Stomach (tissue), 9 donors: ENCODE results near the gene OFD1. TPM values are rescaled to one million over a fixed set of nuclear protein-coding genes. Genes with fewer than 3 reads are reported as not detected.

Experiments used
- DNase-seq, 2 donors: peaks; one replicate each; pipeline versions ENCODE4 v3.0.0 to v3.0.0-alpha.2; 2013 to 2019
- H3K27ac ChIP-seq, 5 donors: fragments of 200-600 bp in 4 of 5; sonication (generic) in 4 of 5; one replicate each; pipeline ENCODE4 v1.5.1; 2013 to 2019; ENCODE audit warnings: mild to moderate bottlenecking in 1 of 5, moderate library complexity in 1 of 5
- H3K27me3 ChIP-seq, 3 donors: fragments of 200-600 bp; sonication (generic); one replicate each; pipeline ENCODE4 v1.5.1; 2017 to 2019; ENCODE audit warnings: mixed run types in 1 of 3
- H3K36me3 ChIP-seq, 4 donors: fragments of 200-600 bp; sonication (generic); 1 replicate in 3 of 4; 2 replicates in 1 of 4; pipeline ENCODE4 v1.5.1; 2016 to 2019
- H3K4me1 ChIP-seq, 4 donors: fragments of 200-600 bp; sonication (generic); one replicate each; pipeline ENCODE4 v1.5.1; 2016 to 2019
- H3K4me3 ChIP-seq, 4 donors: fragments of 200-600 bp; sonication (generic) in 3 of 4; one replicate each; pipeline ENCODE4 v1.5.1; 2016 to 2019; ENCODE audit warnings: mild to moderate bottlenecking in 1 of 4
- H3K9me3 ChIP-seq, 4 donors: fragments of 200-600 bp; sonication (generic); one replicate each; pipeline ENCODE4 v1.5.1; 2016 to 2019
- CTCF ChIP-seq, 7 experiments: fragments of 450-650 bp in 4 of 7; fragments of 200-600 bp in 3 of 7; sonication (generic) in 3 of 7; IDR thresholded peaks; one replicate each; pipeline ENCODE4 v1.5.1; 2016 to 2019; ENCODE audit warnings: antibody characterized with exemption in 7 of 7, control low read depth in 2 of 7, mild to moderate bottlenecking in 1 of 7
- EP300 ChIP-seq: sonication (generic); formaldehyde crosslinking; IDR thresholded peaks from one replicate; pipeline ENCODE4 v1.6.1; 2017; ENCODE audit warnings: antibody characterized with exemption
- POLR2A ChIP-seq, 4 donors: fragments of 450-650 bp; IDR thresholded peaks; one replicate each; pipeline ENCODE4 v1.6.1; 2016; ENCODE audit warnings: antibody characterized with exemption in 4 of 4, control low read depth in 2 of 4, mild to moderate bottlenecking in 1 of 4, moderate library complexity in 1 of 4
- POLR2AphosphoS5 ChIP-seq, 3 donors: sonication (generic); formaldehyde crosslinking; IDR thresholded peaks; one replicate each; pipeline ENCODE4 v1.6.1; 2016; ENCODE audit warnings: antibody characterized with exemption in 3 of 3
- WGBS, 5 donors: extraction: QIAGEN DNeasy Blood & Tissue Kit in 3 of 5; methylation state at CpG; one replicate each; pipeline versions ENCODE4 v1.1.5 to v1.1.7; 2013 to 2018; 5-methylcytosine and 5-hydroxymethylcytosine counted together
- intact Hi-C: fragments of 100-400 bp; cut with DNase I; formaldehyde crosslinking; loops from one replicate; pipeline ENCODE4 v1.15.1; 2023; ENCODE audit warnings: low total_unique reads
- polyA plus RNA-seq, 3 donors: library from polyadenylated mRNA; stranded (reverse); fragments of 200-250 nt; gene quantifications; one replicate each; pipeline ENCODE4 v1.2.3, GENCODE V29; 2013
- total RNA-seq, 5 donors: library from RNA; depleted of rRNA; stranded (reverse); fragments of >200 nt; gene quantifications; one replicate each; pipeline versions ENCODE4 v1.1.0 to v1.2.3, GENCODE V29; 2014 to 2016
- donor health status: healthy with polysubstance abuse.
- donor health status: Bipolar disorder and iron deficiency.
- donor health status: healthy.

The OFD1 gene
- total and polyA plus RNA-seq, 8 donors, result 15.6 to 144 (median 49.5) TPM

GRCh38 chrX:13747836-13748235 is 13.3 kb downstream of the OFD1 start:
- intact Hi-C loops, result no loop called here
- H3K27ac ChIP-seq, result peak overlapping the region in 1 of 5 donors; percentile 11
- peaks cover 0 to 76% (median 50%) of the 10 kb centered on the region in 4 donors for H3K36me3 ChIP-seq
- peaks cover 0 to 24% (median 3%) of the 10 kb centered on the region in 4 donors for H3K4me1 ChIP-seq
- TF ChIP-seq CTCF (IDR thresholded peaks at IDR 0.05), result peak in 4 of 7 experiments; percentile 13 to 38 (median 24)
- TF ChIP-seq POLR2A (IDR thresholded peaks at IDR 0.05), result no peak
- 18 to 73% (median 30%) methylated on average over 2 of the region's 2 CpGs for WGBS, 5 donors
- no peak overlapping the region for H3K4me3 ChIP-seq
- peak; percentile 40 to 79 for DNase-seq
- H3K27me3 ChIP-seq, result no peaks in the 10 kb centered on the region
- no peaks in the 10 kb centered on the region for H3K9me3 ChIP-seq

GRCh38 chrX:13748486-13748885 is 13.9 kb downstream of the OFD1 start:
- intact Hi-C loops, result no loop called here
- no peak for DNase-seq
- H3K36me3 ChIP-seq, result peaks cover 0 to 82% (median 50%) of the 10 kb centered on the region in 4 donors
- no peak overlapping the region for H3K4me3 ChIP-seq
- H3K4me1 ChIP-seq, result peaks cover 0 to 28% (median 0%) of the 10 kb centered on the region in 4 donors
- no peaks in the 10 kb centered on the region for H3K9me3 ChIP-seq
- no peak for TF ChIP-seq EP300
- TF ChIP-seq CTCF (IDR thresholded peaks at IDR 0.05), result no peak
- no peak for TF ChIP-seq POLR2A (IDR thresholded peaks at IDR 0.05)
- TF ChIP-seq POLR2AphosphoS5 (IDR thresholded peaks at IDR 0.05), result no peak
- H3K27ac ChIP-seq, result no peak overlapping the region
- H3K27me3 ChIP-seq, result no peaks in the 10 kb centered on the region
- WGBS, 5 donors, result 87 to 100% (median 91%) methylated on average over 3 of the region's 3 CpGs

- TF ChIP-seq POLR2A (IDR thresholded peaks at IDR 0.05) (no peak), CTCF (IDR thresholded peaks at IDR 0.05) (peak in 5 of 7 experiments; percentile 16 to 56 (median 41))
- DNase-seq, result peak in 1 of 2 donors; percentile 64
- intact Hi-C loops, result no loop called here
- H3K9me3 ChIP-seq, result no peaks in the 10 kb centered on the region
- H3K4me1 ChIP-seq, result peaks cover 0 to 28% (median under 1%) of the 10 kb centered on the region in 4 donors
- no peaks in the 10 kb centered on the region for H3K27me3 ChIP-seq
- no peak overlapping the region for H3K27ac ChIP-seq
- H3K4me3 ChIP-seq, result no peak overlapping the region
- peaks cover 0 to 90% (median 46%) of the 10 kb centered on the region in 4 donors for H3K36me3 ChIP-seq
Observed at GRCh38 chrX:13750204-13750603, 15.7 kb downstream of the OFD1 start.

- intact Hi-C loops, result no loop called here
- TF ChIP-seq POLR2A (IDR thresholded peaks at IDR 0.05) (no peak), CTCF (IDR thresholded peaks at IDR 0.05) (no peak), POLR2AphosphoS5 (IDR thresholded peaks at IDR 0.05) (no peak), EP300 (no peak)
- DNase-seq, result no peak
- no peaks in the 10 kb centered on the region for H3K27me3 ChIP-seq
- H3K4me3 ChIP-seq, result no peak overlapping the region
- H3K36me3 ChIP-seq, result peaks cover 0 to 87% (median 41%) of the 10 kb centered on the region in 4 donors
- H3K27ac ChIP-seq, result no peak overlapping the region
- H3K9me3 ChIP-seq, result no peaks in the 10 kb centered on the region
- peaks cover 0 to 28% (median 2%) of the 10 kb centered on the region in 4 donors for H3K4me1 ChIP-seq
Observed at GRCh38 chrX:13750812-13751211, 16.3 kb downstream of the OFD1 start.
